Measurements from ENCODE around the gene NFATC2.

- TF ChIP-seq CREB1 (CRISPR knock-in tag; IDR thresholded peaks at IDR 0.05; ENCODE audit: low read depth) (no peak), EZH2 (IDR thresholded peaks at IDR 0.05; ENCODE audit: low read depth, unreplicated experiment) (no peak), POLR2AphosphoS5 (IDR thresholded peaks at IDR 0.05; ENCODE audit: low read depth) (no peak), STAT1 (IDR thresholded peaks at IDR 0.05; ENCODE audit: unreplicated experiment) (no peak), ZNF331 (CRISPR knock-in tag; IDR thresholded peaks at IDR 0.05; ENCODE audit: low read depth) (no peak)
- TF ChIP-seq, protein P1, sequence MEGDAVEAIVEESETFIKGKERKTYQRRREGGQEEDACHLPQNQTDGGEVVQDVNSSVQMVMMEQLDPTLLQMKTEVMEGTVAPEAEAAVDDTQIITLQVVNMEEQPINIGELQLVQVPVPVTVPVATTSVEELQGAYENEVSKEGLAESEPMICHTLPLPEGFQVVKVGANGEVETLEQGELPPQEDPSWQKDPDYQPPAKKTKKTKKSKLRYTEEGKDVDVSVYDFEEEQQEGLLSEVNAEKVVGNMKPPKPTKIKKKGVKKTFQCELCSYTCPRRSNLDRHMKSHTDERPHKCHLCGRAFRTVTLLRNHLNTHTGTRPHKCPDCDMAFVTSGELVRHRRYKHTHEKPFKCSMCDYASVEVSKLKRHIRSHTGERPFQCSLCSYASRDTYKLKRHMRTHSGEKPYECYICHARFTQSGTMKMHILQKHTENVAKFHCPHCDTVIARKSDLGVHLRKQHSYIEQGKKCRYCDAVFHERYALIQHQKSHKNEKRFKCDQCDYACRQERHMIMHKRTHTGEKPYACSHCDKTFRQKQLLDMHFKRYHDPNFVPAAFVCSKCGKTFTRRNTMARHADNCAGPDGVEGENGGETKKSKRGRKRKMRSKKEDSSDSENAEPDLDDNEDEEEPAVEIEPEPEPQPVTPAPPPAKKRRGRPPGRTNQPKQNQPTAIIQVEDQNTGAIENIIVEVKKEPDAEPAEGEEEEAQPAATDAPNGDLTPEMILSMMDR (conservative IDR thresholded peaks at IDR 0.05; ENCODE audit: low read depth in 2 of 2): no peak
- TF ChIP-seq, protein P2, sequence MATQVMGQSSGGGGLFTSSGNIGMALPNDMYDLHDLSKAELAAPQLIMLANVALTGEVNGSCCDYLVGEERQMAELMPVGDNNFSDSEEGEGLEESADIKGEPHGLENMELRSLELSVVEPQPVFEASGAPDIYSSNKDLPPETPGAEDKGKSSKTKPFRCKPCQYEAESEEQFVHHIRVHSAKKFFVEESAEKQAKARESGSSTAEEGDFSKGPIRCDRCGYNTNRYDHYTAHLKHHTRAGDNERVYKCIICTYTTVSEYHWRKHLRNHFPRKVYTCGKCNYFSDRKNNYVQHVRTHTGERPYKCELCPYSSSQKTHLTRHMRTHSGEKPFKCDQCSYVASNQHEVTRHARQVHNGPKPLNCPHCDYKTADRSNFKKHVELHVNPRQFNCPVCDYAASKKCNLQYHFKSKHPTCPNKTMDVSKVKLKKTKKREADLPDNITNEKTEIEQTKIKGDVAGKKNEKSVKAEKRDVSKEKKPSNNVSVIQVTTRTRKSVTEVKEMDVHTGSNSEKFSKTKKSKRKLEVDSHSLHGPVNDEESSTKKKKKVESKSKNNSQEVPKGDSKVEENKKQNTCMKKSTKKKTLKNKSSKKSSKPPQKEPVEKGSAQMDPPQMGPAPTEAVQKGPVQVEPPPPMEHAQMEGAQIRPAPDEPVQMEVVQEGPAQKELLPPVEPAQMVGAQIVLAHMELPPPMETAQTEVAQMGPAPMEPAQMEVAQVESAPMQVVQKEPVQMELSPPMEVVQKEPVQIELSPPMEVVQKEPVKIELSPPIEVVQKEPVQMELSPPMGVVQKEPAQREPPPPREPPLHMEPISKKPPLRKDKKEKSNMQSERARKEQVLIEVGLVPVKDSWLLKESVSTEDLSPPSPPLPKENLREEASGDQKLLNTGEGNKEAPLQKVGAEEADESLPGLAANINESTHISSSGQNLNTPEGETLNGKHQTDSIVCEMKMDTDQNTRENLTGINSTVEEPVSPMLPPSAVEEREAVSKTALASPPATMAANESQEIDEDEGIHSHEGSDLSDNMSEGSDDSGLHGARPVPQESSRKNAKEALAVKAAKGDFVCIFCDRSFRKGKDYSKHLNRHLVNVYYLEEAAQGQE (IDR thresholded peaks at IDR 0.05; ENCODE audit: unreplicated experiment): no peak
Measured at GRCh38 chr20:51473771-51474170, 68.7 kb downstream of the NFATC2 start.
